ENCODE measurements around the gene TUNAR.

Gene TUNAR

DNA sequence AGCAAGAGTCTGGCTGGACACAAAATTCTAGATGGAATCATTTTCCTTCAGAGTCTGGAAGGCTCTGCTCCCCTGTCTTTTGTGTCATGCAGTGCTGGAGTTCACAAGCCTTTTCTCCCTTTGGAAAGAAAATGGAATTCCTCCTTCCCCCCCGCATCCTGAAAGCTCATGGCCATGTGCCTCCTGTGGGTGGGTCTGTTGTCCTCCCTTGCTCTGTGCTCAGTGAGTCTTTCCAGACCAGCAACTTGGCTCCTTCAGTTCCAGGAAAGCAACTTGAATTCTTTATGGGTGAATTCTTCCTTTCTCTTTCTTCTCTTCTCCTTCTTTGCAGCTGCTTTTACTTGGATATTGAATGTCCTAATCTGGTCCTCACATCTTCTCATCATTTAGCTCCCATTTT is 70.2 kb downstream of the TUNAR start:
- no CpG with 5 or more reads among the region's 1 CpG for WGBS (ENCODE audit: insufficient coverage)
- Histone ChIP-seq H3K36me3 (ENCODE audit: control insufficient read depth in 4 of 4, insufficient read depth in 4 of 4, low read length in 3 of 4) (no peaks in the 10 kb centered on the region), H3K9me3 (ENCODE audit: control extremely low read depth in 1 of 5, control insufficient read depth in 4 of 5, insufficient read depth in 2 of 5, low read depth in 1 of 5, low read length in 4 of 5) (peaks cover 0 to 6% (median 2%) of the 10 kb centered on the region in 5 experiments), H3K27ac (ENCODE audit: insufficient read depth in 1 of 2, low read depth in 1 of 2, low read length in 2 of 2, poor library complexity in 1 of 2, severe bottlenecking in 2 of 2) (no peak overlapping the region), H3K27me3 (replicated peaks in 2 of 5; ENCODE audit: control insufficient read depth in 4 of 5, insufficient read depth in 5 of 5, low read length in 4 of 5) (peaks cover 0 to 4% (median 2%) of the 10 kb centered on the region in 5 experiments), H3K4me3 (ENCODE audit: control insufficient read depth in 1 of 7, extremely low read depth in 1 of 7, insufficient read depth in 4 of 7, low read depth in 2 of 7, low read length in 6 of 7) (no peak overlapping the region), H3K4me1 (ENCODE audit: control extremely low read depth in 1 of 4, control insufficient read depth in 4 of 4, insufficient read depth in 4 of 4, low read length in 3 of 4) (no peaks in the 10 kb centered on the region)
- CTCF ChIA-PET = no interaction called here
- no peak for DNase-seq
- POLR2A ChIA-PET = interaction anchor here (0.7 kb wide), 1 partner anchor 293 kb away, joined by 3 read pairs; no protein-coding TSS in a partner anchor

GRCh38 chr14:95948558-95948981 is 71.9 kb downstream of the TUNAR start:
- ChIA-PET CTCF (no interaction called here), POLR2A (no interaction called here)
- Histone ChIP-seq H3K27ac (ENCODE audit: insufficient read depth in 1 of 2, low read depth in 1 of 2, low read length in 2 of 2, poor library complexity in 1 of 2, severe bottlenecking in 2 of 2) (no peak overlapping the region), H3K27me3 (replicated peaks in 2 of 5; ENCODE audit: control insufficient read depth in 4 of 5, insufficient read depth in 5 of 5, low read length in 4 of 5) (peaks cover 0 to 4% (median 2%) of the 10 kb centered on the region in 5 experiments), H3K4me1 (ENCODE audit: control extremely low read depth in 1 of 4, control insufficient read depth in 4 of 4, insufficient read depth in 4 of 4, low read length in 3 of 4) (no peaks in the 10 kb centered on the region), H3K4me3 (ENCODE audit: control insufficient read depth in 1 of 7, extremely low read depth in 1 of 7, insufficient read depth in 4 of 7, low read depth in 2 of 7, low read length in 6 of 7) (no peak overlapping the region), H3K36me3 (ENCODE audit: control insufficient read depth in 4 of 4, insufficient read depth in 4 of 4, low read length in 3 of 4) (no peaks in the 10 kb centered on the region), H3K9me3 (ENCODE audit: control extremely low read depth in 1 of 5, control insufficient read depth in 4 of 5, insufficient read depth in 2 of 5, low read depth in 1 of 5, low read length in 4 of 5) (no peaks in the 10 kb centered on the region)
- WGBS (ENCODE audit: insufficient coverage) = 20% methylated on average over 2 of the region's 2 CpGs
- no peak for DNase-seq

DNA sequence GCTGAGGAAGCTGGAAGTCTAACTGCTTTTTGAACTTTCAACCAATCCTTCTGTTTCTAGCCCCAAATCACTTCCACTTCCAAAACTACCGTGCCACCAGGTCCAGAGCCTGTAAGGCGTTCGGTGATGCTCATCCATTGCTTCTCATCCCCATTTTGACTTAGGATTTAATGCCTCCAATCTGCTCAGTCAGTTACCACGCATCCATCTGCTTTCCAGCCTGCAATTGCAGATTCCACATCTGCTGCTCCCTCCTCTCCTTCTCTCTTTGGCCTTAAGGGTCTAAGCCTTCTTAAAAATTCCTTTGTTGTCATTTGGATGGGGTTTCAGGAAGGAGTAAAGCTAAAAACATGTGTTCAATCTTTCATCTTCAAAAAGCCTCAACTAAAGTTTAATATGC is 74.7 kb downstream of the TUNAR start:
- H3K9me3 ChIP-seq (ENCODE audit: control extremely low read depth in 1 of 5, control insufficient read depth in 4 of 5, insufficient read depth in 2 of 5, low read depth in 1 of 5, low read length in 4 of 5) = no peaks in the 10 kb centered on the region
- WGBS (ENCODE audit: insufficient coverage) = 93% methylated on average over 4 of the region's 4 CpGs
- CTCF ChIA-PET = no interaction called here

GRCh38 chr14:95953111-95953724 is 76.6 kb downstream of the TUNAR start:
- 84% methylated on average over 4 of the region's 8 CpGs for WGBS (ENCODE audit: insufficient coverage)
- ChIA-PET CTCF (no interaction called here), POLR2A (no interaction called here)
- Histone ChIP-seq H3K27ac (ENCODE audit: insufficient read depth in 1 of 2, low read depth in 1 of 2, low read length in 2 of 2, poor library complexity in 1 of 2, severe bottlenecking in 2 of 2) (no peak overlapping the region), H3K9me3 (ENCODE audit: control extremely low read depth in 1 of 5, control insufficient read depth in 4 of 5, insufficient read depth in 2 of 5, low read depth in 1 of 5, low read length in 4 of 5) (no peaks in the 10 kb centered on the region), H3K4me1 (ENCODE audit: control extremely low read depth in 1 of 4, control insufficient read depth in 4 of 4, insufficient read depth in 4 of 4, low read length in 3 of 4) (no peaks in the 10 kb centered on the region), H3K4me3 (ENCODE audit: control insufficient read depth in 1 of 7, extremely low read depth in 1 of 7, insufficient read depth in 4 of 7, low read depth in 2 of 7, low read length in 6 of 7) (no peak overlapping the region), H3K27me3 (replicated peaks in 2 of 5; ENCODE audit: control insufficient read depth in 4 of 5, insufficient read depth in 5 of 5, low read length in 4 of 5) (peaks cover 0 to 4% (median 0%) of the 10 kb centered on the region in 5 experiments), H3K36me3 (ENCODE audit: control insufficient read depth in 4 of 4, insufficient read depth in 4 of 4, low read length in 3 of 4) (no peaks in the 10 kb centered on the region)
- no peak for DNase-seq

More for the DNA sequence above, 74.7 kb downstream of the TUNAR start:
- Histone ChIP-seq H3K4me1 (ENCODE audit: control extremely low read depth in 1 of 4, control insufficient read depth in 4 of 4, insufficient read depth in 4 of 4, low read length in 3 of 4) (no peaks in the 10 kb centered on the region), H3K4me3 (ENCODE audit: control insufficient read depth in 1 of 7, extremely low read depth in 1 of 7, insufficient read depth in 4 of 7, low read depth in 2 of 7, low read length in 6 of 7) (no peak overlapping the region), H3K27ac (ENCODE audit: insufficient read depth in 1 of 2, low read depth in 1 of 2, low read length in 2 of 2, poor library complexity in 1 of 2, severe bottlenecking in 2 of 2) (no peak overlapping the region), H3K27me3 (replicated peaks in 2 of 5; ENCODE audit: control insufficient read depth in 4 of 5, insufficient read depth in 5 of 5, low read length in 4 of 5) (peaks cover 0 to 4% (median 2%) of the 10 kb centered on the region in 5 experiments), H3K36me3 (ENCODE audit: control insufficient read depth in 4 of 4, insufficient read depth in 4 of 4, low read length in 3 of 4) (no peaks in the 10 kb centered on the region)
- POLR2A ChIA-PET = no interaction called here
- DNase-seq = no peak

DNA sequence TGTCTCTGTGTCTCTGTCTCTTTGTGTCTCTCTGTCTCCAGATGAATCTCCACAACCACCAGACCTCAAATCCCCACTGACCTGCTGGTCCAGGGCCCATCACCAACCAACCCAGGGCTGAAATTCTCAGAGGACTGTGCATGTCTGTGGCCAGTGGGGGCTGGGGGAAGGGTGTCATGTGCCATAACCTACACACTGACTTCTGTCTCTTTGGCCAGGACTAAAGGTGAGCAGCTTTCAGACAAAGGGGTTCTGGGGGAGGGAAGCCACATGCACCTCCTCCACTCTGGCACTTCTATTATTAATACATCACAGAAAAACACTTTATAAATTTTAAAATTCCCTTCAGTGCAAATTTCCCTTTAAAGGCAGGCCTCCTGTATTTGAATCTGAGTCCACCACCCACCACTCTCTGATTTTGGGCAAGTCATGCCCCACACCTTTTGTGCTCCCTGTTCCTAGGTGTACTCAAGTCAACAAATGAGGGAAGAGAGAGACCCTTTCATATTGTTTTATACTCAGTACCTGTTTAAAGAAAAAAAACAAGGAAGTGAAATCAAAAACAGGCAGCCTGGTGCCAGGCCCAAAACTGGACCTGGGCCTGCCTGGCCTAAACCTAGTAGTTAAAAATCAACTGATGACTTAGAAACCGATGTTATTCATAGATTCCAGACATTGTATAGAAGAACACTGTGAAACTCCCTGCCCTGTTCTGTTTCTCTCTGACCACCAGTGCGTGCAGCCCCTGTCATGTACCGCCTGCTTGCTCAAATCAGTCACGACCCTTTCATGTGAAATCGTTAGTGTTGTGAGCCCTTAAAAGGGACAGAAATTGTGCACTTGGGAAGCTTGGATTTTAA is 80.2 kb downstream of the TUNAR start:
- WGBS (ENCODE audit: insufficient coverage) = 89% methylated on average over 5 of the region's 5 CpGs
- Histone ChIP-seq H3K27ac (ENCODE audit: insufficient read depth in 1 of 2, low read depth in 1 of 2, low read length in 2 of 2, poor library complexity in 1 of 2, severe bottlenecking in 2 of 2) (no peak overlapping the region), H3K27me3 (replicated peaks in 2 of 5; ENCODE audit: control insufficient read depth in 4 of 5, insufficient read depth in 5 of 5, low read length in 4 of 5) (peaks cover 0 to 2% (median 0%) of the 10 kb centered on the region in 5 experiments), H3K4me3 (ENCODE audit: control insufficient read depth in 1 of 7, extremely low read depth in 1 of 7, insufficient read depth in 4 of 7, low read depth in 2 of 7, low read length in 6 of 7) (no peak overlapping the region), H3K4me1 (ENCODE audit: control extremely low read depth in 1 of 4, control insufficient read depth in 4 of 4, insufficient read depth in 4 of 4, low read length in 3 of 4) (no peaks in the 10 kb centered on the region), H3K9me3 (ENCODE audit: control extremely low read depth in 1 of 5, control insufficient read depth in 4 of 5, insufficient read depth in 2 of 5, low read depth in 1 of 5, low read length in 4 of 5) (no peaks in the 10 kb centered on the region), H3K36me3 (ENCODE audit: control insufficient read depth in 4 of 4, insufficient read depth in 4 of 4, low read length in 3 of 4) (no peaks in the 10 kb centered on the region)
- DNase-seq = no peak
- ChIA-PET POLR2A (no interaction called here), CTCF (no interaction called here)

- no peak overlapping the region for H3K27ac ChIP-seq (ENCODE audit: insufficient read depth in 1 of 2, low read depth in 1 of 2, low read length in 2 of 2, poor library complexity in 1 of 2, severe bottlenecking in 2 of 2)
- ChIA-PET CTCF (no interaction called here), POLR2A (no interaction called here)
- WGBS (ENCODE audit: insufficient coverage) = 40% methylated on average over 3 of the region's 3 CpGs
- H3K4me1 ChIP-seq (ENCODE audit: control extremely low read depth in 1 of 4, control insufficient read depth in 4 of 4, insufficient read depth in 4 of 4, low read length in 3 of 4) = no peaks in the 10 kb centered on the region
- DNase-seq = no peak
- H3K27me3 ChIP-seq (replicated peaks in 2 of 5; ENCODE audit: control insufficient read depth in 4 of 5, insufficient read depth in 5 of 5, low read length in 4 of 5) = peaks cover 0 to 2% (median 0%) of the 10 kb centered on the region in 5 experiments
- H3K36me3 ChIP-seq (ENCODE audit: control insufficient read depth in 4 of 4, insufficient read depth in 4 of 4, low read length in 3 of 4) = no peaks in the 10 kb centered on the region
- H3K9me3 ChIP-seq (ENCODE audit: control extremely low read depth in 1 of 5, control insufficient read depth in 4 of 5, insufficient read depth in 2 of 5, low read depth in 1 of 5, low read length in 4 of 5) = no peaks in the 10 kb centered on the region
- no peak overlapping the region for H3K4me3 ChIP-seq (ENCODE audit: control insufficient read depth in 1 of 7, extremely low read depth in 1 of 7, insufficient read depth in 4 of 7, low read depth in 2 of 7, low read length in 6 of 7)
These were observed 81.5 kb downstream of the TUNAR start for GRCh38 chr14:95958105-95958504.

DNA sequence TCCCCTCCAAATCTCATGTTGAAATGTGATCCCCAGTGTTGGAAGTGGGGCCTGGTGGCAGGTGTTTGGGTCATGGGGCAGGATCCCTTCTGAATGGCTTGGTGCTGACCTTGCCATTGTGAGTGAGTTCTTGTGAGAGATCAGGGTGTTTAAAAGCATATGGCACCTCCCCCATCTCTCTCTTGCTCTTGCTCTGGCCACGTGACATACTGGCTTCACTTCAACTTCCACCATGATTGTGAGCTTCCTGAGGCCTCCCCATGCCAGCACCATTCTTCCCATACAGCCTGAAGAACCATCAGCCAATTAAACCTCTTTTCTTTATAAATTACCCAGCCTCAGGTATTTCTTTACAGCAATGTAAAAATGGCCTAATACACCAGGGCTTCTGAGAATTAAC is 82.7 kb downstream of the TUNAR start:
- no peak for DNase-seq
- Histone ChIP-seq H3K9me3 (ENCODE audit: control extremely low read depth in 1 of 5, control insufficient read depth in 4 of 5, insufficient read depth in 2 of 5, low read depth in 1 of 5, low read length in 4 of 5) (no peaks in the 10 kb centered on the region), H3K27me3 (replicated peaks in 2 of 5; ENCODE audit: control insufficient read depth in 4 of 5, insufficient read depth in 5 of 5, low read length in 4 of 5) (peaks cover 0 to 2% (median 0%) of the 10 kb centered on the region in 5 experiments), H3K36me3 (ENCODE audit: control insufficient read depth in 4 of 4, insufficient read depth in 4 of 4, low read length in 3 of 4) (no peaks in the 10 kb centered on the region), H3K4me3 (ENCODE audit: control insufficient read depth in 1 of 7, extremely low read depth in 1 of 7, insufficient read depth in 4 of 7, low read depth in 2 of 7, low read length in 6 of 7) (no peak overlapping the region), H3K4me1 (ENCODE audit: control extremely low read depth in 1 of 4, control insufficient read depth in 4 of 4, insufficient read depth in 4 of 4, low read length in 3 of 4) (no peaks in the 10 kb centered on the region), H3K27ac (ENCODE audit: insufficient read depth in 1 of 2, low read depth in 1 of 2, low read length in 2 of 2, poor library complexity in 1 of 2, severe bottlenecking in 2 of 2) (no peak overlapping the region)
- ChIA-PET CTCF (no interaction called here), POLR2A (no interaction called here)
- WGBS (ENCODE audit: insufficient coverage) = 70% methylated on average over 1 of the region's 1 CpG
